ENCODE results near the gene VMO1.

- TF ChIP-seq EZH2 (IDR thresholded peaks at IDR 0.05; ENCODE audit: insufficient read depth, poor library complexity, severe bottlenecking) = no peak
- TF ChIP-seq EZH2phosphoT487 (IDR thresholded peaks at IDR 0.05; ENCODE audit: insufficient read depth, low read depth) = no peak
These were observed at the start of gene VMO1 for GRCh38 chr17:4786106-4786511.
